Keratinocyte (primary cell): ENCODE results near the gene MYL7. TPM values are rescaled to one million over a fixed set of nuclear protein-coding genes. Genes with fewer than 3 reads are reported as not detected.
A peak's percentile ranks its signal among the peaks of the same experiment; 100 is the strongest.

Experiments
- DNase-seq: peaks from one replicate; pipeline ENCODE4 v3.0.0-alpha.2; 2011; ENCODE audit warnings: low read depth, missing footprints, low spot score
- FAIRE-seq: peaks from 2 replicates; lab custom pipeline; 2011; peaks lifted over from hg19 to GRCh38; lab: Jason Lieb, UNC
- H2AFZ ChIP-seq: 2 replicates; pipeline ENCODE4 v1.6.0; 2012; ENCODE audit warnings: low read length, control low read depth, inconsistent platforms; ENCODE audit not compliant: control insufficient read depth
- H3K27ac ChIP-seq: 2 replicates; pipeline ENCODE4 v1.5.1; 2011; ENCODE audit warnings: low read length; ENCODE audit not compliant: control insufficient read depth, insufficient read depth
- H3K27me3 ChIP-seq: 3 replicates; pipeline ENCODE4 v1.6.0; 2011; ENCODE audit warnings: low read length; ENCODE audit not compliant: control insufficient read depth, insufficient read depth; ENCODE audit errors: extremely low read depth
- H3K36me3 ChIP-seq, 2 experiments: 2 replicates in 1 of 2; 3 replicates in 1 of 2; pipeline ENCODE4 v1.5.1; 2011; ENCODE audit warnings: low read length in 2 of 2, mild to moderate bottlenecking in 1 of 2; ENCODE audit not compliant: control insufficient read depth in 2 of 2, insufficient read depth in 2 of 2; ENCODE audit errors: extremely low read depth in 1 of 2
- H3K4me1 ChIP-seq: 3 replicates; pipeline ENCODE4 v1.5.1; 2011; ENCODE audit warnings: low read length; ENCODE audit not compliant: control insufficient read depth, insufficient read depth; ENCODE audit errors: extremely low read depth
- H3K4me2 ChIP-seq: 3 replicates; pipeline ENCODE4 v1.6.0; 2011; ENCODE audit warnings: low read depth, low read length; ENCODE audit not compliant: control insufficient read depth, insufficient read depth; ENCODE audit errors: extremely low read depth
- H3K4me3 ChIP-seq, 3 experiments: fragments of 200-600 bp in 1 of 3; sonication (generic) in 1 of 3; 2 replicates in 2 of 3; 3 replicates in 1 of 3; pipeline ENCODE4 v1.5.1; 2011 to 2016; ENCODE audit warnings: low read length in 3 of 3, mild to moderate bottlenecking in 3 of 3, control low read depth in 2 of 3, inconsistent platforms in 1 of 3, low read depth in 1 of 3, mixed read lengths in 1 of 3, mixed run types in 1 of 3, moderate library complexity in 1 of 3; ENCODE audit not compliant: control insufficient read depth in 2 of 3, insufficient read depth in 2 of 3; ENCODE audit errors: extremely low read depth in 1 of 3
- H3K79me2 ChIP-seq: 2 replicates; pipeline ENCODE4 v1.6.0; 2012; ENCODE audit warnings: low read length; ENCODE audit not compliant: control insufficient read depth, insufficient read depth
- H3K9ac ChIP-seq: 3 replicates; pipeline ENCODE4 v1.6.0; 2011; ENCODE audit warnings: low read length; ENCODE audit not compliant: control insufficient read depth, insufficient read depth; ENCODE audit errors: extremely low read depth
- H3K9me1 ChIP-seq: 3 replicates; pipeline ENCODE4 v1.6.0; 2011; ENCODE audit warnings: low read length; ENCODE audit not compliant: control insufficient read depth, insufficient read depth; ENCODE audit errors: extremely low read depth
- H3K9me3 ChIP-seq: 2 replicates; pipeline ENCODE4 v1.5.1; 2012; ENCODE audit warnings: low read depth, low read length; ENCODE audit not compliant: control insufficient read depth
- H4K20me1 ChIP-seq: 3 replicates; pipeline ENCODE4 v1.6.0; 2011; ENCODE audit warnings: low read length; ENCODE audit not compliant: control insufficient read depth, insufficient read depth; ENCODE audit errors: extremely low read depth
- CTCF ChIP-seq, 3 experiments: IDR thresholded peaks in 1 of 3; conservative IDR thresholded peaks in 1 of 3; optimal IDR thresholded peaks in 1 of 3; 2 replicates in 2 of 3; 3 replicates in 1 of 3; pipeline versions ENCODE3 to v1.5.1; 2011; ENCODE audit warnings: low read length in 3 of 3, mild to moderate bottlenecking in 3 of 3, moderate library complexity in 2 of 3, control low read depth in 1 of 3, inconsistent platforms in 1 of 3; ENCODE audit not compliant: insufficient read depth in 2 of 3; ENCODE audit errors: extremely low read depth in 1 of 3
- EZH2 ChIP-seq: IDR thresholded peaks from one replicate; pipeline ENCODE4 v1.6.1; 2012; ENCODE audit warnings: inconsistent platforms, mild to moderate bottlenecking, low read length, moderate library complexity
- dilution Hi-C: fragments of 300-500 bp; cut with MboI; formaldehyde crosslinking; loops from one replicate; pipeline ENCODE4 v1.7.0; 2020; ENCODE audit warnings: low sequenced_read_pairs; ENCODE audit not compliant: extremely low pct_ligation_motif_present
- polyA plus RNA-seq, 5 experiments: library from polyadenylated mRNA; depleted of rRNA in 3 of 5; stranded (reverse) in 3 of 5; stranded (forward) in 1 of 5; unstranded in 1 of 5; fragments of >200 nt; gene quantifications; 1 replicate in 1 of 5; 2 replicates in 3 of 5; 3 replicates in 1 of 5; pipeline versions ENCODE4 v1.2.1 to v1.2.3, GENCODE V29; 2011 to 2012; ENCODE audit warnings: missing spikeins in 2 of 5, low read depth in 1 of 5, low replicate concordance in 1 of 5

The MYL7 gene
- polyA plus RNA-seq, 1 donor (not counting 4 experiments of a cell fraction or from before 2014, with no cell fraction given), result 0.59 TPM

GRCh38 chr7:44121761-44122420, 19.2 kb downstream of the MYL7 start:
- no peak overlapping the region for H2AFZ ChIP-seq
- H3K36me3 ChIP-seq, result peaks cover 20 to 35% of the 10 kb centered on the region in 2 experiments
- no peak for TF ChIP-seq EZH2
- TF ChIP-seq CTCF (optimal IDR thresholded peaks at IDR 0.05 in 1 of 3, IDR thresholded peaks at IDR 0.05 in 1 of 3, conservative IDR thresholded peaks at IDR 0.05 in 1 of 3; ENCODE audit: extremely low read depth in 1 of 3, insufficient read depth in 2 of 3, low read length in 3 of 3), result no peak
- peak overlapping the region in 2 of 3 experiments; percentile 75 to 86 for H3K4me3 ChIP-seq
- dilution Hi-C loops, result no loop called here
- no peak for DNase-seq
- H3K79me2 ChIP-seq, result peaks cover 32% of the 10 kb centered on the region
- H3K9ac ChIP-seq, result no peak overlapping the region
- no peaks in the 10 kb centered on the region for H3K9me3 ChIP-seq
- H3K27me3 ChIP-seq, result no peaks in the 10 kb centered on the region
- H3K4me1 ChIP-seq, result peaks cover 7% of the 10 kb centered on the region
- peak overlapping the region; percentile 82 for H3K4me2 ChIP-seq
- peak; percentile 48 for FAIRE-seq
- no peaks in the 10 kb centered on the region for H3K9me1 ChIP-seq
- no peak overlapping the region for H3K27ac ChIP-seq
- no peaks in the 10 kb centered on the region for H4K20me1 ChIP-seq

GRCh38 chr7:44120395-44120794, 20.7 kb downstream of the MYL7 start:
- peaks cover 7% of the 10 kb centered on the region for H3K4me1 ChIP-seq
- no peak for FAIRE-seq
- dilution Hi-C loops, result no loop called here

More at GRCh38 chr7:44120395-44120794, 20.7 kb downstream of the MYL7 start:
- H3K27me3 ChIP-seq, result no peaks in the 10 kb centered on the region
- H3K9me3 ChIP-seq, result no peaks in the 10 kb centered on the region
- TF ChIP-seq EZH2 (no peak), CTCF (optimal IDR thresholded peaks at IDR 0.05 in 1 of 3, IDR thresholded peaks at IDR 0.05 in 1 of 3, conservative IDR thresholded peaks at IDR 0.05 in 1 of 3; ENCODE audit: extremely low read depth in 1 of 3, insufficient read depth in 2 of 3, low read length in 3 of 3) (no peak)
- no peak overlapping the region for H3K27ac ChIP-seq
- no peak overlapping the region for H3K4me2 ChIP-seq
- H3K79me2 ChIP-seq, result peaks cover 32% of the 10 kb centered on the region
- H3K4me3 ChIP-seq, result no peak overlapping the region
- no peaks in the 10 kb centered on the region for H3K9me1 ChIP-seq
- DNase-seq, result no peak
- H3K36me3 ChIP-seq, result peaks cover 20 to 46% of the 10 kb centered on the region in 2 experiments
- H4K20me1 ChIP-seq, result no peaks in the 10 kb centered on the region
- H3K9ac ChIP-seq, result no peak overlapping the region
- H2AFZ ChIP-seq, result no peak overlapping the region
